22Rv1 (cell line): Measurements from ENCODE around the gene DOCK10.

Experiments used
- H3K27ac ChIP-seq: fragments of 450-650 bp; 2 replicates; pipeline ENCODE4 v1.5.1; 2017
- ZFX ChIP-seq: fragments of 450-650 bp; IDR thresholded peaks from 2 replicates; pipeline ENCODE4 v1.6.1; 2017; ENCODE audit warnings: antibody characterized with exemption, borderline replicate concordance
- TF ChIP-seq, protein P1 (sequence below): fragments of 450-650 bp; IDR thresholded peaks from 2 replicates; pipeline ENCODE4 v1.5.1; 2017; ENCODE audit warnings: mild to moderate bottlenecking

The DOCK10 gene

DNA sequence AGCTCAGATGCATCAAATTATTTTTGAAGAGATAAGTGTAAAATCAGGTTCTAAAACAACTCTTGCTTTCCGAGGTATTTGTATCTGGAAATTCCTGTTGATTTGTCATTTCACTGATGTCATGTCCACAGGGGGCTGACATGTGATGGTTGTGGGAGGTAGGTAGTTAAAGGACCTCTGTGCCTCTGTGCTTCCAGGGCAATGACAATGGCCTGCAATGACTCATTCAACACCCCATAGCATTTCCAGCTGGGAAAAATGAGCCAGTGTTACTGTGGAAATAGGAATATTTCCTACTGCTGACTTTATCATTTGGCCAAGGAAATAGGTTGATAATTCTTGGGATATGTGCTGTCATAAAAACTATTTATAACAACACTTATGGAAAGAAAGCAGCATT, 239.9 kb downstream of the DOCK10 start:
- no peak overlapping the region for H3K27ac ChIP-seq
- no peak for TF ChIP-seq ZFX
- TF ChIP-seq, protein P1, sequence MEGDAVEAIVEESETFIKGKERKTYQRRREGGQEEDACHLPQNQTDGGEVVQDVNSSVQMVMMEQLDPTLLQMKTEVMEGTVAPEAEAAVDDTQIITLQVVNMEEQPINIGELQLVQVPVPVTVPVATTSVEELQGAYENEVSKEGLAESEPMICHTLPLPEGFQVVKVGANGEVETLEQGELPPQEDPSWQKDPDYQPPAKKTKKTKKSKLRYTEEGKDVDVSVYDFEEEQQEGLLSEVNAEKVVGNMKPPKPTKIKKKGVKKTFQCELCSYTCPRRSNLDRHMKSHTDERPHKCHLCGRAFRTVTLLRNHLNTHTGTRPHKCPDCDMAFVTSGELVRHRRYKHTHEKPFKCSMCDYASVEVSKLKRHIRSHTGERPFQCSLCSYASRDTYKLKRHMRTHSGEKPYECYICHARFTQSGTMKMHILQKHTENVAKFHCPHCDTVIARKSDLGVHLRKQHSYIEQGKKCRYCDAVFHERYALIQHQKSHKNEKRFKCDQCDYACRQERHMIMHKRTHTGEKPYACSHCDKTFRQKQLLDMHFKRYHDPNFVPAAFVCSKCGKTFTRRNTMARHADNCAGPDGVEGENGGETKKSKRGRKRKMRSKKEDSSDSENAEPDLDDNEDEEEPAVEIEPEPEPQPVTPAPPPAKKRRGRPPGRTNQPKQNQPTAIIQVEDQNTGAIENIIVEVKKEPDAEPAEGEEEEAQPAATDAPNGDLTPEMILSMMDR, result no peak

- no peak overlapping the region for H3K27ac ChIP-seq
- TF ChIP-seq, protein P1, result no peak
- no peak for TF ChIP-seq ZFX
Observed at GRCh38 chr2:224801360-224801759, 240.9 kb downstream of the DOCK10 start.

DNA sequence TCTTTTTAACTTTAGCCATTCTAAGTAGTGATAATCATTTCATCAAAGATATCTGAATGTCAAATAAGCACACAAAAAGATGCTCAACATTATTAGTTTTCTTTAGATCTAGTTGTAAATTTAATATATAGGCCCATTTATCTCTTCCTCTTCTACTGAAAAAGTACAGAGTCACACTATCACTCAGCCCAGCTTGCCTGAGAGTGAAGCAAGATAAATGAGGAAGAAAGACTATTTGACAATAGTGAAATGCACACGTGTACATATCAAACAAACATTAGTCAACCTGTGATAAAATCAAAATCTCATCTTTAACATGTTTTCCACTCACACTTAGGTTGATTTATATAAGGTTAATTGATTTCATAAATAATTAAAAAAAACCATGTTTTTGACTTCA, 242.6 kb downstream of the DOCK10 start:
- H3K27ac ChIP-seq, result no peak overlapping the region
- TF ChIP-seq, protein P1, result no peak
- no peak for TF ChIP-seq ZFX

DNA sequence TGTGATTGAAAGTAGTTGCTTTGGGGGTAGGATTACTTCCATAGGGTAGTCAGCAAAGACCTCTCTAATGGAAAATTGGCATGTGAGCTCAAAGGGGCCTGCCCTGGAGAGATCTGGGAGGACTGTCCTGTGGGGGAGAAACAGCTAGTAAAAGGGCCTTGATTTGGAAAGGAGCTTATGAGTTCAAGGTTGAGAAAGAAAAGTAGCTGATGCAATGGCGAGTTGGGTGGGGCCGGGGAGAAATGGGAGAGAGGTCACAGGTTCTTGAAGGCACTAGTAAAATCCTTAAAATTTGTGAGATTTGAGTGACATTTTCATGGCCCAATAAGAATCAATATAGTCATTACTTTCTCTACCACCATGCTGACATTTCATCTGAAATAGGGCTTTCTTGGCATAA, 244.1 kb downstream of the DOCK10 start:
- TF ChIP-seq, protein P1, result no peak
- no peak for TF ChIP-seq ZFX
- no peak overlapping the region for H3K27ac ChIP-seq

- no peak for TF ChIP-seq ZFX
- TF ChIP-seq, protein P1, result no peak
Observed at GRCh38 chr2:224796695-224797305, 245.5 kb downstream of the DOCK10 start.

DNA sequence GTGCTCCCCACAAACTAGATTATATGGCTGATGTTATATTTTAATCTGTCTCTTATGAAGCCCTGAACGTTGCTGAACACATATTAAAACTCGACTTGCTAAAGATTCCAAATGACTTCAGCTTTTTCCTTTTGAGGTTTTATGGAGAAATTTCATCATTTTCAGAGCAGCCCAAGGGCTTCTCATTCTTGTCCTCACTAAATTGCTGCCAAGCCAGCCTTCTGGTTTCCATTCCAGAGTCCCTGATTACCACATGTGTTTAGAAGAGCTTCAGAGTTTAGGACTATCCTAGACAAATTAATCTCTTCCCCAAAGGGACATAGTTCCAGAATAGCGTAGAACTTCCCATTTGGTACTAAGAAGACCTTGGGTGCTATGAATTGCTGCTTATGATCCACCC, 248.3 kb downstream of the DOCK10 start:
- TF ChIP-seq, protein P1, result no peak
- TF ChIP-seq ZFX, result no peak
- H3K27ac ChIP-seq, result no peak overlapping the region

More at GRCh38 chr2:224796695-224797305, 245.5 kb downstream of the DOCK10 start:
- no peak overlapping the region for H3K27ac ChIP-seq

DNA sequence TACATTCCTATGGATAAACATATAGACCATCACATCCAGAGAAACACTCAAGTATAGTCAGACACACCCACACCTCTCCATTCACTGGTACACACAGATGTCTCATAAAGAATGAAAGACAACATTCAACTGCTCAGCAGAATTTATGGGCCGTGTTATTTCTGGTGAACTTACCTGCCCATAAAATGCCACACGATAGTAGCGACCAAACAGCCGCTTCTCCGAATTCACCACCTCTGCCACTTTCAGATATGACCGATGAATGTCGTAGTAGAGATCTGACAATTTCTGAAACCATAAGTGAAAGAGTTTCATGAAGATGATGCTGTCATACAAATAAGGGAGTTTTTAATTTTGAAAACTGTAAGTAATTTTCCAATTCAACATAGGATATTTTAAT, 255.4 kb downstream of the DOCK10 start:
- TF ChIP-seq ZFX, result no peak
- TF ChIP-seq, protein P1, result no peak
- no peak overlapping the region for H3K27ac ChIP-seq
